Measurements from ENCODE around the gene RFC3.

Gene RFC3

GRCh38 chr13:33863188-33863789 is 45.3 kb downstream of the RFC3 start:
- H3K9ac ChIP-seq (ENCODE audit: low read length in 5 of 5): no peak overlapping the region
- H3K36me3 ChIP-seq (ENCODE audit: control insufficient read depth in 5 of 5, insufficient read depth in 5 of 5, low read length in 5 of 5): no peaks in the 10 kb centered on the region
- no peaks in the 10 kb centered on the region for H3K4me1 ChIP-seq (ENCODE audit: control insufficient read depth in 5 of 5, insufficient read depth in 5 of 5, low read length in 5 of 5)
- H3K27ac ChIP-seq (ENCODE audit: low read depth, low read length): no peak overlapping the region
- no peaks in the 10 kb centered on the region for H3K9me3 ChIP-seq (ENCODE audit: control insufficient read depth in 5 of 5, low read length in 5 of 5)
- no peak overlapping the region for H3K4me3 ChIP-seq (ENCODE audit: low read depth in 1 of 5, low read length in 5 of 5)
- no peaks in the 10 kb centered on the region for H3K27me3 ChIP-seq (ENCODE audit: control insufficient read depth in 5 of 5, insufficient read depth in 4 of 5, low read length in 5 of 5)

- no peaks in the 10 kb centered on the region for H3K9me3 ChIP-seq (ENCODE audit: control insufficient read depth in 5 of 5, low read length in 5 of 5)
- no peak overlapping the region for H3K4me3 ChIP-seq (ENCODE audit: low read depth in 1 of 5, low read length in 5 of 5)
- H3K9ac ChIP-seq (ENCODE audit: low read length in 5 of 5): no peak overlapping the region
- no peak overlapping the region for H3K27ac ChIP-seq (ENCODE audit: low read depth, low read length)
- H3K4me1 ChIP-seq (ENCODE audit: control insufficient read depth in 5 of 5, insufficient read depth in 5 of 5, low read length in 5 of 5): no peaks in the 10 kb centered on the region
- H3K36me3 ChIP-seq (ENCODE audit: control insufficient read depth in 5 of 5, insufficient read depth in 5 of 5, low read length in 5 of 5): no peaks in the 10 kb centered on the region
- H3K27me3 ChIP-seq (ENCODE audit: control insufficient read depth in 5 of 5, insufficient read depth in 4 of 5, low read length in 5 of 5): no peaks in the 10 kb centered on the region
These were observed 48.0 kb downstream of the RFC3 start for GRCh38 chr13:33865945-33866344.

GRCh38 chr13:33867472-33867871 is 49.5 kb downstream of the RFC3 start:
- Histone ChIP-seq H3K9ac (ENCODE audit: low read length in 5 of 5) (no peak overlapping the region), H3K27ac (ENCODE audit: low read depth, low read length) (no peak overlapping the region), H3K27me3 (ENCODE audit: control insufficient read depth in 5 of 5, insufficient read depth in 4 of 5, low read length in 5 of 5) (no peaks in the 10 kb centered on the region)

GRCh38 chr13:33868343-33868994 is 50.5 kb downstream of the RFC3 start:
- no peak overlapping the region for H3K27ac ChIP-seq (ENCODE audit: low read depth, low read length)
- H3K27me3 ChIP-seq (ENCODE audit: control insufficient read depth in 5 of 5, insufficient read depth in 4 of 5, low read length in 5 of 5): no peaks in the 10 kb centered on the region
- H3K4me3 ChIP-seq (ENCODE audit: low read depth in 1 of 5, low read length in 5 of 5): no peak overlapping the region
- H3K9me3 ChIP-seq (ENCODE audit: control insufficient read depth in 5 of 5, low read length in 5 of 5): no peaks in the 10 kb centered on the region
- no peaks in the 10 kb centered on the region for H3K4me1 ChIP-seq (ENCODE audit: control insufficient read depth in 5 of 5, insufficient read depth in 5 of 5, low read length in 5 of 5)
- no peak overlapping the region for H3K9ac ChIP-seq (ENCODE audit: low read length in 5 of 5)
- no peaks in the 10 kb centered on the region for H3K36me3 ChIP-seq (ENCODE audit: control insufficient read depth in 5 of 5, insufficient read depth in 5 of 5, low read length in 5 of 5)

More at GRCh38 chr13:33867472-33867871, 49.5 kb downstream of the RFC3 start:
- Histone ChIP-seq H3K4me1 (ENCODE audit: control insufficient read depth in 5 of 5, insufficient read depth in 5 of 5, low read length in 5 of 5) (no peaks in the 10 kb centered on the region), H3K9me3 (ENCODE audit: control insufficient read depth in 5 of 5, low read length in 5 of 5) (no peaks in the 10 kb centered on the region), H3K4me3 (ENCODE audit: low read depth in 1 of 5, low read length in 5 of 5) (no peak overlapping the region), H3K36me3 (ENCODE audit: control insufficient read depth in 5 of 5, insufficient read depth in 5 of 5, low read length in 5 of 5) (no peaks in the 10 kb centered on the region)

GRCh38 chr13:33869005-33869404 is 51.1 kb downstream of the RFC3 start:
- no peaks in the 10 kb centered on the region for H3K9me3 ChIP-seq (ENCODE audit: control insufficient read depth in 5 of 5, low read length in 5 of 5)
- no peaks in the 10 kb centered on the region for H3K36me3 ChIP-seq (ENCODE audit: control insufficient read depth in 5 of 5, insufficient read depth in 5 of 5, low read length in 5 of 5)
- H3K4me3 ChIP-seq (ENCODE audit: low read depth in 1 of 5, low read length in 5 of 5): no peak overlapping the region
- no peak overlapping the region for H3K9ac ChIP-seq (ENCODE audit: low read length in 5 of 5)
- H3K27ac ChIP-seq (ENCODE audit: low read depth, low read length): no peak overlapping the region
- no peaks in the 10 kb centered on the region for H3K27me3 ChIP-seq (ENCODE audit: control insufficient read depth in 5 of 5, insufficient read depth in 4 of 5, low read length in 5 of 5)
- no peaks in the 10 kb centered on the region for H3K4me1 ChIP-seq (ENCODE audit: control insufficient read depth in 5 of 5, insufficient read depth in 5 of 5, low read length in 5 of 5)

GRCh38 chr13:33870046-33870668 is 52.2 kb downstream of the RFC3 start:
- Histone ChIP-seq H3K9ac (ENCODE audit: low read length in 5 of 5) (no peak overlapping the region), H3K36me3 (ENCODE audit: control insufficient read depth in 5 of 5, insufficient read depth in 5 of 5, low read length in 5 of 5) (no peaks in the 10 kb centered on the region), H3K4me3 (ENCODE audit: low read depth in 1 of 5, low read length in 5 of 5) (no peak overlapping the region), H3K9me3 (ENCODE audit: control insufficient read depth in 5 of 5, low read length in 5 of 5) (no peaks in the 10 kb centered on the region), H3K4me1 (ENCODE audit: control insufficient read depth in 5 of 5, insufficient read depth in 5 of 5, low read length in 5 of 5) (no peaks in the 10 kb centered on the region), H3K27me3 (ENCODE audit: control insufficient read depth in 5 of 5, insufficient read depth in 4 of 5, low read length in 5 of 5) (no peaks in the 10 kb centered on the region), H3K27ac (ENCODE audit: low read depth, low read length) (no peak overlapping the region)

- Histone ChIP-seq H3K9me3 (ENCODE audit: control insufficient read depth in 5 of 5, low read length in 5 of 5) (no peaks in the 10 kb centered on the region), H3K27me3 (ENCODE audit: control insufficient read depth in 5 of 5, insufficient read depth in 4 of 5, low read length in 5 of 5) (no peaks in the 10 kb centered on the region), H3K27ac (ENCODE audit: low read depth, low read length) (no peak overlapping the region), H3K9ac (ENCODE audit: low read length in 5 of 5) (no peak overlapping the region), H3K36me3 (ENCODE audit: control insufficient read depth in 5 of 5, insufficient read depth in 5 of 5, low read length in 5 of 5) (no peaks in the 10 kb centered on the region), H3K4me1 (ENCODE audit: control insufficient read depth in 5 of 5, insufficient read depth in 5 of 5, low read length in 5 of 5) (no peaks in the 10 kb centered on the region), H3K4me3 (ENCODE audit: low read depth in 1 of 5, low read length in 5 of 5) (no peak overlapping the region)
These were observed 53.5 kb downstream of the RFC3 start for GRCh38 chr13:33871207-33872004.

GRCh38 chr13:33872005-33872351 is 54.0 kb downstream of the RFC3 start:
- Histone ChIP-seq H3K9me3 (ENCODE audit: control insufficient read depth in 5 of 5, low read length in 5 of 5) (no peaks in the 10 kb centered on the region), H3K4me1 (ENCODE audit: control insufficient read depth in 5 of 5, insufficient read depth in 5 of 5, low read length in 5 of 5) (no peaks in the 10 kb centered on the region), H3K27ac (ENCODE audit: low read depth, low read length) (no peak overlapping the region), H3K36me3 (ENCODE audit: control insufficient read depth in 5 of 5, insufficient read depth in 5 of 5, low read length in 5 of 5) (no peaks in the 10 kb centered on the region), H3K9ac (ENCODE audit: low read length in 5 of 5) (no peak overlapping the region), H3K4me3 (ENCODE audit: low read depth in 1 of 5, low read length in 5 of 5) (no peak overlapping the region), H3K27me3 (ENCODE audit: control insufficient read depth in 5 of 5, insufficient read depth in 4 of 5, low read length in 5 of 5) (no peaks in the 10 kb centered on the region)

GRCh38 chr13:33873251-33873908 is 55.4 kb downstream of the RFC3 start:
- Histone ChIP-seq H3K4me3 (ENCODE audit: low read depth in 1 of 5, low read length in 5 of 5) (no peak overlapping the region), H3K4me1 (ENCODE audit: control insufficient read depth in 5 of 5, insufficient read depth in 5 of 5, low read length in 5 of 5) (no peaks in the 10 kb centered on the region)

More at GRCh38 chr13:33873251-33873908, 55.4 kb downstream of the RFC3 start:
- Histone ChIP-seq H3K9ac (ENCODE audit: low read length in 5 of 5) (no peak overlapping the region), H3K27ac (ENCODE audit: low read depth, low read length) (no peak overlapping the region), H3K36me3 (ENCODE audit: control insufficient read depth in 5 of 5, insufficient read depth in 5 of 5, low read length in 5 of 5) (no peaks in the 10 kb centered on the region), H3K9me3 (ENCODE audit: control insufficient read depth in 5 of 5, low read length in 5 of 5) (no peaks in the 10 kb centered on the region), H3K27me3 (ENCODE audit: control insufficient read depth in 5 of 5, insufficient read depth in 4 of 5, low read length in 5 of 5) (no peaks in the 10 kb centered on the region)
